Thoracic aorta (tissue), 2 donors: ENCODE results near the gene CCDC134. TPM values are rescaled to one million over a fixed set of nuclear protein-coding genes. Genes with fewer than 3 reads are reported as not detected.

ENCODE experiments used
- ATAC-seq: fragments of 150-250 bp; one replicate; pipeline ENCODE4 v1.8.0; 2017; ENCODE audit warnings: low read depth; ENCODE audit not compliant: insufficient number of reproducible peaks, low FRiP score
- DNase-seq: peaks from one replicate; pipeline ENCODE4 v3.0.0-alpha.2; 2020; ENCODE audit warnings: low spot score
- H3K27ac ChIP-seq, 2 donors: fragments of 200-600 bp; sonication (generic); 1 replicate in 1 of 2; 2 replicates in 1 of 2; pipeline ENCODE4 v1.5.1; 2016; ENCODE audit warnings: mild to moderate bottlenecking in 2 of 2, moderate library complexity in 2 of 2
- H3K27me3 ChIP-seq: fragments of 200-600 bp; sonication (generic); replicated peaks from 2 replicates; pipeline ENCODE4 v1.6.0; 2016; ENCODE audit warnings: mild to moderate bottlenecking; ENCODE audit not compliant: insufficient read depth
- H3K36me3 ChIP-seq: fragments of 200-600 bp; sonication (generic); one replicate; pipeline ENCODE4 v1.5.1; 2016
- H3K4me1 ChIP-seq, 2 donors: fragments of 200-600 bp; sonication (generic); 1 replicate in 1 of 2; 2 replicates in 1 of 2; pipeline versions ENCODE4 v1.5.1 to v1.6.0; 2016; ENCODE audit warnings: low read depth in 2 of 2, mild to moderate bottlenecking in 1 of 2; ENCODE audit not compliant: control insufficient read depth in 1 of 2
- H3K4me3 ChIP-seq: fragments of 200-600 bp; sonication (generic); 2 replicates; pipeline ENCODE4 v1.5.1; 2016; ENCODE audit warnings: mild to moderate bottlenecking
- H3K9me3 ChIP-seq: fragments of 200-600 bp; sonication (generic); 2 replicates; pipeline ENCODE4 v1.5.1; 2016
- total RNA-seq, 2 donors: library from RNA; depleted of rRNA; stranded (reverse); fragments of >200 nt; gene quantifications; one replicate each; pipeline versions ENCODE4 v1.1.0 to v1.2.3, GENCODE V29; 2016
- TF ChIP-seq, protein P1 (sequence below): fragments of 200-600 bp; sonication (generic); IDR thresholded peaks from one replicate; pipeline ENCODE4 v1.5.1; 2019; ENCODE audit warnings: antibody characterized with exemption

Gene CCDC134
- total RNA-seq, 2 donors from 2014 or later = 1.6 to 5.3 TPM

DNA sequence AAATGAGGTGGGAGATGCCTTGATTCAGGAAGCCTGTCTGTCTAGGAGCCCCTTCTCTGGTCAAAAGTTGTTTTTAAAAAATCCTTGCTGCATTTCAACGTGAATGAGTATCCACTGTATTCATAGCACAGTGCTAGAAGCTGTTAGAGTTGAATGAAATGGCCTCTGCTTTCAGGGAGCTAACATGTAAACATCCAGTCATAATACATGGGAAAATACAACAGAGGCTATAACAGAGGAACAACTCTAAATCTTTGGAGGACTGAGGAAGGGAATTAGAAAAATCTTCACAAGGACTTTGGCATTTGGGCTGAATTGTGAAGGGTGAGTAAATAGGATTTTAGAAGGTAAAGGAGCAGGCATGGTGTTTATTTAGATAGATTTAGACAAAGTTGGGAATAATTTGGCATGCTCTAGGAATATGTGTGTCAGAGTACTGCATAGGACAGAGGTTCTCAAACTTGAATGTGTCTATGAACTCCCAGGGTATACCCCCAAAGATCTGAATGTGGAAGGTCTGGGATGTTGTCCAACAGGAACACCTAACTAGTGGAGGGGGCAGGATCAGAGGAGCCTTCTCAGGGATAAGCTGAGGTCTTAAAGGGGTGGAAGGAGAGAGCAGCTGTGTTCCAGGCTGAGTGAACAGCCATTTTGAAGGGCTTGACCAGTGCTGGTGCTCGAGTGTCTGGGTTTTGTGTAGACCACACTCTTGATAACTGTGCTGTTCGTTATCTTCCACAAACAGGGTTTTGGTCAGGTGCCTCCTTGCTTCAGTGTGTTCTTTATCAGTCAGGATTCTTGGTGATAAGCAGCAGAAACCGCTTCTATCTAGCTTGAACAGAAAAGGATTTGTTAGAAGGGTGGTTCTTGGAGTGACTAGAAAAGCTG, 45.1 kb downstream of the CCDC134 start:
- peaks cover 0 to 15% of the 10 kb centered on the region in 2 donors for H3K4me1 ChIP-seq
- H3K9me3 ChIP-seq = no peaks in the 10 kb centered on the region
- DNase-seq (no peak), ATAC-seq (no peak)
- H3K36me3 ChIP-seq = no peaks in the 10 kb centered on the region
- no peak overlapping the region for H3K4me3 ChIP-seq
- TF ChIP-seq, protein P1, sequence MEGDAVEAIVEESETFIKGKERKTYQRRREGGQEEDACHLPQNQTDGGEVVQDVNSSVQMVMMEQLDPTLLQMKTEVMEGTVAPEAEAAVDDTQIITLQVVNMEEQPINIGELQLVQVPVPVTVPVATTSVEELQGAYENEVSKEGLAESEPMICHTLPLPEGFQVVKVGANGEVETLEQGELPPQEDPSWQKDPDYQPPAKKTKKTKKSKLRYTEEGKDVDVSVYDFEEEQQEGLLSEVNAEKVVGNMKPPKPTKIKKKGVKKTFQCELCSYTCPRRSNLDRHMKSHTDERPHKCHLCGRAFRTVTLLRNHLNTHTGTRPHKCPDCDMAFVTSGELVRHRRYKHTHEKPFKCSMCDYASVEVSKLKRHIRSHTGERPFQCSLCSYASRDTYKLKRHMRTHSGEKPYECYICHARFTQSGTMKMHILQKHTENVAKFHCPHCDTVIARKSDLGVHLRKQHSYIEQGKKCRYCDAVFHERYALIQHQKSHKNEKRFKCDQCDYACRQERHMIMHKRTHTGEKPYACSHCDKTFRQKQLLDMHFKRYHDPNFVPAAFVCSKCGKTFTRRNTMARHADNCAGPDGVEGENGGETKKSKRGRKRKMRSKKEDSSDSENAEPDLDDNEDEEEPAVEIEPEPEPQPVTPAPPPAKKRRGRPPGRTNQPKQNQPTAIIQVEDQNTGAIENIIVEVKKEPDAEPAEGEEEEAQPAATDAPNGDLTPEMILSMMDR = no peak
- no peaks in the 10 kb centered on the region for H3K27me3 ChIP-seq
- no peak overlapping the region for H3K27ac ChIP-seq

DNA sequence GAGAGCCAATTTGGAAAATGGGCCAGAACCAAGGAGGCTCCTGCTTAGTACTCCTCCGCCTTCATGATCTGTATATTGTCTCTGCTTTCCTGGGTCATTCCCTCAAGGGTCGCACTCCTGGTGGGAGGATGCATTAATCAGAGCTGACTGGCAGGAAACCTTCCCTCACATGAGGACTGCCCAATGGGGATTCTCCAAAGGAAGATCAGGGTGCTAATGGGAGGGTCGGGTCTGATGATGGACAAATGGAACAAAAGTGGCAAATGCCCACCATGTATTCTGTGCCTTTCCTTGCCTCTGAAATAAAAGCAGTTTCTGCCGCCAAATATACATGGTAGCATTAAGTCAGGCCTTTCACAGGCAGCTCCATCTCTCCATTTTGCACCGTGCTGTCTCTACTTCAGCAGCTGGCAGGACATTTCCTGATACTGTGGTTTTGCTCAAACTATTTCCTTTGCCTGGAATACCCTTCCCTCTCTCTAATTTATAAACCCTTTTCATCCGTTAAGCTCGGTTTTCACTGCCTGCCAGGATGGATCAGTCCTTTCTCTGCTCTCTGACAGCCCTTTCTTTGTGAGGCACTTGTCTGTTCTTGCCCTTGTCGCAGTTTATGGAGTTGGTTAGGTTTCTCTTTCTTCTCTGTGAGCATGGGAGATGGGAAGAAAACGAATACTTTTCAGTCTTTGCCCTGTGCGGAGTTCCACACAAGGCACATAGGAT, 45.9 kb downstream of the CCDC134 start:
- no peak overlapping the region for H3K4me3 ChIP-seq
- no peaks in the 10 kb centered on the region for H3K9me3 ChIP-seq
- peaks cover 0 to 15% of the 10 kb centered on the region in 2 donors for H3K4me1 ChIP-seq
- no peak overlapping the region for H3K27ac ChIP-seq
- no peak for DNase-seq
- no peaks in the 10 kb centered on the region for H3K36me3 ChIP-seq
- TF ChIP-seq, protein P1 = no peak
- no peaks in the 10 kb centered on the region for H3K27me3 ChIP-seq
- ATAC-seq = no peak

DNA sequence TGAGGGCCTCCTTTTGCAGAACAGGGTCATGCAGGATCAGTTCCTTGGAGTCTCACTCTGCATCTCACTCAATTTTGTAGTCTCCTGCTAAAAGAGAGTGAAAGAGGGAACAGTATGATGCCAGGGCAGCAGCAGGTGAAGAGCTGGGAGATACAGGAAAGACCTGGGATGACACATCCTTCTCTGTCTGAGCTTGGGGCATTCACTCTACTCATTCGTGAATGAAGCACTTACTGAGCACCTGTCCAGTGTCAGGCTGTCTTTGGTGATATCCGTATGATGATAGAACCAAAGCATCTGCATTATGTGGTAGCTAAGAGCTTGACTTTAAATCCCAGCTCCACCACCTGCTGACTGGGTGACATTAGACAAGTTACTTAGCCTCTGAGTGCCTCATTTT, 46.8 kb downstream of the CCDC134 start:
- no peaks in the 10 kb centered on the region for H3K36me3 ChIP-seq
- ATAC-seq (no peak), DNase-seq (no peak)
- H3K27me3 ChIP-seq = no peaks in the 10 kb centered on the region
- H3K4me1 ChIP-seq = peaks cover 0 to 15% of the 10 kb centered on the region in 2 donors
- no peaks in the 10 kb centered on the region for H3K9me3 ChIP-seq
- H3K27ac ChIP-seq = no peak overlapping the region
- H3K4me3 ChIP-seq = no peak overlapping the region
- TF ChIP-seq, protein P1 = no peak

DNA sequence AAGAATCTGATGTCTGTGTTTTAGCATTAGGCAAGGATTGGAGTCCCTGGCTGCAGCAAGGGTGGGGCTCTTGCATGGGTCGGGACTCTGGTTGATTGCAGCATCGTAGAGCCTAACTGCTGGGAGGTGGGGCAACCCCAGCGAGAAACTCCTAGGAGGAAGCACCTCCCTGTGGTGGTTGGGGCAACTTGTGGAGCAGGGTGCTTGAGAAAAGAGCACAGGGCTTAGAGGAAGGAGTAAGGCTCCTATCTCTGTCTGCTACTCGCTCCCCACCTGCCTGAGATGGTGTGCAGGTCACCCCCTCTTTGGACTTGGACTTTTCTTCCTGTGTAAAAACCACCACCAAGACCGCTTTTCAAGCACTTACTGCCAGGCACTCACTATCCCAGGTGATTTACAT, 48.0 kb downstream of the CCDC134 start:
- ATAC-seq (no peak), DNase-seq (no peak)
- no peaks in the 10 kb centered on the region for H3K36me3 ChIP-seq
- no peak overlapping the region for H3K4me3 ChIP-seq
- H3K27ac ChIP-seq = no peak overlapping the region
- H3K4me1 ChIP-seq = peaks cover 0 to 15% of the 10 kb centered on the region in 2 donors
- TF ChIP-seq, protein P1 = no peak
- no peaks in the 10 kb centered on the region for H3K27me3 ChIP-seq
- no peaks in the 10 kb centered on the region for H3K9me3 ChIP-seq

DNA sequence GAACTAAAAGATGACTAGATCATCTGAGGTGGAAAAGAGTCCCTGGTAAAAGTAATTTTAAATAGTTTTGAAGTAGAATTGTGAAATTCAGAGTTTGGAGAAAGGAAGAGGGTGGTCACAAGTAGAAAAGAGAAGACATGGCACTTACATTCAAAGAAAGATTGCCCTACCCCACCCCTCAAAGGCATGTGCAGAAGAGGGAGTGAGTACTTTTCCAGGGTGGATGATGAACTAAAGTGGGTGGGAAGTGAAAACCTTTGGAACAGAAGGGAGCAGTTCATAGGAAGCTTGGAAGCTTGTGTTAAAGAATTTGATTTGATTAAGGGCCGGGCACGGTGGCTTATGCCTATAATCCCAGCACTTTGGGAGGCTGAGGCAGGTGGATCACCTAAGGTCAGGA, 56.0 kb downstream of the CCDC134 start:
- Histone ChIP-seq H3K4me1 (peaks cover 6 to 9% of the 10 kb centered on the region in 2 donors), H3K36me3 (no peaks in the 10 kb centered on the region), H3K27me3 (no peaks in the 10 kb centered on the region), H3K9me3 (no peaks in the 10 kb centered on the region), H3K27ac (no peak overlapping the region), H3K4me3 (no peak overlapping the region)
- ATAC-seq (no peak), DNase-seq (no peak)
- TF ChIP-seq, protein P1 = no peak
